ENCODE data around the gene PATZ1. TPM values are rescaled to one million over a fixed set of nuclear protein-coding genes. Genes with fewer than 3 reads are reported as not detected.

PATZ1 gene
- total and polyA plus RNA-seq, 9 of the 15 experiments (the other 6 are each of a cell fraction or from before 2014, with no cell fraction given): 0.63 to 7.8 (median 4.2) TPM

DNA sequence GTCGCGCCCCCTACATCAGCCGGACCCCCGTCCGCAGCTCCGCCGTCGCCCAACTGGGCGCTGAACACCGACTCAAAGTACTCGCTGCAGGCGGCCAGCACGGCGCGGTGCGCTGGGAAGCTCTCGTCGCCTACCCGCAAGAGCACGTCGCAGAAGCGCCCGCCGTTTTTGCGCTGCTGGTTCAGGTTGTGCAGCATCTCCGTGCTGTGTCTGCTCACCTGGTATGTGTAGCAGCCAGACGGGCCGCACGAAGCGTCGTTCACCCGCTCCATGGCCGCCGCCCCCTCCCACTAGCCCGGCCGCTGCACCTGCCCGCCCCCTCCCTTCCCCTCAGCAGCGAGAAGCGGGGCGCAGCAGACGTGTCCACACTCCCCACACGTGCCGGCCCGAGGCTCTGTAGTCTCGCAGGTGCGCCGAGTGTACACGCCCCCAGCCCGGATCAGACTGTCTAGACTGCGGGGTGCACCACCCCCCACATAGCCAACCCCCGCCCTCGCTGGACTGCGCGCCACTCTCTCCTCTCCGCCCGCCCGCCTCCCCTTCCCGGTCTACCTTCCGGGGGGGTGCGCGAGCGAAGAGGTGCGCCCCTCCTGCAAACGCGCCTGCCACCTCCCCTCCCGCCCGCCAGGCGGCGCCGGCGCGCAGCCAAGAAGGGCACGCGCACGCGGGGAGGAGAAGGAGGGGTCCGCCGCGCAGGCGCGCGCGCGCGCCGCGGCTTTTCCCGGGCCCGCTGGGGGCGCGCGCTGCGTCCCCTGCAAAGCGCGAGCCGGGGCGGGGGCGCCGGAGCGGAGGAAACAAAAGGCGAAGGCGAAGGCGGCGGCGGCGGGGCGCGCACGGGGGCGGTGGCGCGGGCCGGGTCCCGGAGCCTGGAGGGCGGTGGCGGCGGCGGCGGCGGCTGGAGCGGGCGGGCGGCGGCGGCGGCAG, 553 bp downstream of the PATZ1 start (continued):
- TF ChIP-seq ZNF407 (IDR thresholded peaks at IDR 0.05; ENCODE audit: low read depth): no peak
- TF ChIP-seq MECOM (CRISPR knock-in tag; IDR thresholded peaks at IDR 0.05): 0 out of 2 replicates have a peak, but pooled peaks have one; percentile 12
- no peak for TF ChIP-seq FOXJ2 (tag; IDR thresholded peaks at IDR 0.05)
- TF ChIP-seq NR4A1 (CRISPR knock-in tag; IDR thresholded peaks at IDR 0.05): no peak
- TF ChIP-seq NR4A1 (tag; IDR thresholded peaks at IDR 0.05): no peak
- 0 out of 4 replicates have a peak, but pooled peaks of 1 of the 2 experiments have one; percentile 19 for TF ChIP-seq TEAD1 (CRISPR knock-in tag; IDR thresholded peaks at IDR 0.05)
- no peak for TF ChIP-seq RREB1 (CRISPR knock-in tag; IDR thresholded peaks at IDR 0.05)
- no peak for TF ChIP-seq ZNF717 (CRISPR knock-in tag; IDR thresholded peaks at IDR 0.05)
- no peak for TF ChIP-seq BDP1 (IDR thresholded peaks at IDR 0.05; ENCODE audit: insufficient read depth, insufficient read length)
- TF ChIP-seq, protein P1, sequence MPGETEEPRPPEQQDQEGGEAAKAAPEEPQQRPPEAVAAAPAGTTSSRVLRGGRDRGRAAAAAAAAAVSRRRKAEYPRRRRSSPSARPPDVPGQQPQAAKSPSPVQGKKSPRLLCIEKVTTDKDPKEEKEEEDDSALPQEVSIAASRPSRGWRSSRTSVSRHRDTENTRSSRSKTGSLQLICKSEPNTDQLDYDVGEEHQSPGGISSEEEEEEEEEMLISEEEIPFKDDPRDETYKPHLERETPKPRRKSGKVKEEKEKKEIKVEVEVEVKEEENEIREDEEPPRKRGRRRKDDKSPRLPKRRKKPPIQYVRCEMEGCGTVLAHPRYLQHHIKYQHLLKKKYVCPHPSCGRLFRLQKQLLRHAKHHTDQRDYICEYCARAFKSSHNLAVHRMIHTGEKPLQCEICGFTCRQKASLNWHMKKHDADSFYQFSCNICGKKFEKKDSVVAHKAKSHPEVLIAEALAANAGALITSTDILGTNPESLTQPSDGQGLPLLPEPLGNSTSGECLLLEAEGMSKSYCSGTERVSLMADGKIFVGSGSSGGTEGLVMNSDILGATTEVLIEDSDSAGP (CRISPR knock-in tag; IDR thresholded peaks at IDR 0.05): no peak
- TF ChIP-seq RBFOX2 (IDR thresholded peaks at IDR 0.05; ENCODE audit: low read depth, low read length): peak; percentile 68

Measured in K562 (cell line).